Peyer's patch (tissue), 4 donors: ENCODE data around the gene PLCL2. TPM values are rescaled to one million over a fixed set of nuclear protein-coding genes. Genes with fewer than 3 reads are reported as not detected.

Experiments
- DNase-seq, 3 donors: peaks; one replicate each; pipeline ENCODE4 v3.0.0-alpha.2; 2017 to 2019
- H3K27ac ChIP-seq, 4 donors: fragments of 200-600 bp; sonication (generic); one replicate each; pipeline ENCODE4 v1.5.1; 2016 to 2019
- H3K27me3 ChIP-seq, 2 donors: fragments of 200-600 bp; sonication (generic); one replicate each; pipeline ENCODE4 v1.5.1; 2019
- H3K36me3 ChIP-seq, 3 donors: fragments of 200-600 bp; sonication (generic); one replicate each; pipeline ENCODE4 v1.5.1; 2016 to 2019
- H3K4me1 ChIP-seq, 4 donors: fragments of 200-600 bp; sonication (generic); one replicate each; pipeline ENCODE4 v1.5.1; 2016 to 2019
- H3K4me3 ChIP-seq, 4 donors: fragments of 200-600 bp; sonication (generic); 1 replicate in 3 of 4; 2 replicates in 1 of 4; pipeline ENCODE4 v1.5.1; 2016 to 2019; ENCODE audit warnings: mild to moderate bottlenecking in 1 of 4
- H3K9me3 ChIP-seq, 4 donors: fragments of 200-600 bp; sonication (generic); one replicate each; pipeline ENCODE4 v1.5.1; 2016 to 2019; ENCODE audit warnings: mild to moderate bottlenecking in 1 of 4
- POLR2A ChIP-seq, 2 donors: fragments of 450-650 bp; IDR thresholded peaks; one replicate each; pipeline ENCODE4 v1.5.1; 2017; ENCODE audit warnings: antibody characterized with exemption in 2 of 2, mild to moderate bottlenecking in 2 of 2, moderate library complexity in 2 of 2
- total RNA-seq, 4 donors: library from RNA; depleted of rRNA; stranded (reverse); fragments of >200 nt; gene quantifications; one replicate each; pipeline ENCODE4 v1.1.0, GENCODE V29; 2016
- TF ChIP-seq, protein P1 (sequence below), 6 experiments: fragments of 450-650 bp in 4 of 6; fragments of 200-600 bp in 2 of 6; sonication (generic) in 1 of 6; IDR thresholded peaks; one replicate each; pipeline ENCODE4 v1.5.1; 2017 to 2019; ENCODE audit warnings: antibody characterized with exemption in 6 of 6, mild to moderate bottlenecking in 3 of 6, moderate library complexity in 1 of 6

Gene PLCL2
- total RNA-seq, 4 donors from 2014 or later = 21.8 to 39.6 (median 25.4) TPM

DNA sequence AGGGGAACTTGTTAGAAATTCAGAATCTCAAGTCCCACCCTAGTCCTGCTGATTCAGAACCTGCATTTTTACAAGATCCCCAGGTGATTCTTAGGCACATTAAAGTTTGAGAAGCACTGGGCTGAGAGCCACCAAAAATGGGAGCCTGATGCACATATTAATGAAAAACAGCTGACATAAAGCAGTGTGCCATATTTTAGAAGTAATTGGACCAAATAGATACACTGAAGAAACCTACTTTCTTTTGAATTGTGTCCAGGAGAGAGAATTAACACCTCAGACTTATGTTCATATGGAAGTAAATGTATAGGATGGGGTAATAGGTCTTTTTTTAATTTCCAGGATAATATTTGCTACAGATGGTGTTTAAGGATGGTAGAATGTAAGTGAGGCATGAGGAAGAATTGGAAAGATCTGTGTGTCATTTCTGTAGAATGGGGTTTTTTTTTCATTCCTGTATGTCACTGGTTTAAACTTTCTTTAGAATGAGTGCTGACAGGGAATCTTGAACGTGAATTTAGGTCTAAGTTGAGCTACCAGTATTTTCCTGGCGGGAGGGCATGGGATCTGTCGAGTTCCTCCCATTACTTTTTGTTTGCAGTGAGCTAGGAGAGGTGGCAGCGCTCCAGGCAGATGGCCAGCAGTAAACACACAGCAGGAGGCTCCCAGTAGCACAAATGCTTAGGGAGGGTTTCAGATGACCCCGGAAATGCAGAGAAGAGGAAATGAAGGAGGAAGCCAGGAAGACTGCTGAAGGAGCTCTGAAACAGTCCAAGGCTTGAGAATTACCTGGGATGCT is 185.6 kb downstream of the PLCL2 start:
- Histone ChIP-seq H3K27ac (no peak overlapping the region), H3K4me3 (no peak overlapping the region), H3K36me3 (peaks cover 0 to 22% (median 0%) of the 10 kb centered on the region in 3 donors), H3K9me3 (no peaks in the 10 kb centered on the region), H3K27me3 (no peaks in the 10 kb centered on the region), H3K4me1 (peaks cover 0 to 7% (median 0%) of the 10 kb centered on the region in 4 donors)
- TF ChIP-seq, protein P1, sequence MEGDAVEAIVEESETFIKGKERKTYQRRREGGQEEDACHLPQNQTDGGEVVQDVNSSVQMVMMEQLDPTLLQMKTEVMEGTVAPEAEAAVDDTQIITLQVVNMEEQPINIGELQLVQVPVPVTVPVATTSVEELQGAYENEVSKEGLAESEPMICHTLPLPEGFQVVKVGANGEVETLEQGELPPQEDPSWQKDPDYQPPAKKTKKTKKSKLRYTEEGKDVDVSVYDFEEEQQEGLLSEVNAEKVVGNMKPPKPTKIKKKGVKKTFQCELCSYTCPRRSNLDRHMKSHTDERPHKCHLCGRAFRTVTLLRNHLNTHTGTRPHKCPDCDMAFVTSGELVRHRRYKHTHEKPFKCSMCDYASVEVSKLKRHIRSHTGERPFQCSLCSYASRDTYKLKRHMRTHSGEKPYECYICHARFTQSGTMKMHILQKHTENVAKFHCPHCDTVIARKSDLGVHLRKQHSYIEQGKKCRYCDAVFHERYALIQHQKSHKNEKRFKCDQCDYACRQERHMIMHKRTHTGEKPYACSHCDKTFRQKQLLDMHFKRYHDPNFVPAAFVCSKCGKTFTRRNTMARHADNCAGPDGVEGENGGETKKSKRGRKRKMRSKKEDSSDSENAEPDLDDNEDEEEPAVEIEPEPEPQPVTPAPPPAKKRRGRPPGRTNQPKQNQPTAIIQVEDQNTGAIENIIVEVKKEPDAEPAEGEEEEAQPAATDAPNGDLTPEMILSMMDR (IDR thresholded peaks at IDR 0.05) = no peak
- no peak for TF ChIP-seq POLR2A (IDR thresholded peaks at IDR 0.05)
- DNase-seq = peak in 1 of 3 donors; percentile 53

- Histone ChIP-seq H3K4me3 (no peak overlapping the region), H3K4me1 (peaks cover 0 to 7% (median 0%) of the 10 kb centered on the region in 4 donors), H3K9me3 (no peaks in the 10 kb centered on the region), H3K36me3 (peaks cover 0 to 12% (median 0%) of the 10 kb centered on the region in 3 donors), H3K27me3 (no peaks in the 10 kb centered on the region), H3K27ac (no peak overlapping the region)
- DNase-seq = no peak
- TF ChIP-seq, protein P1 (IDR thresholded peaks at IDR 0.05) = no peak
- TF ChIP-seq POLR2A (IDR thresholded peaks at IDR 0.05) = no peak
These were observed 189.8 kb downstream of the PLCL2 start for GRCh38 chr3:17074559-17074958.

DNA sequence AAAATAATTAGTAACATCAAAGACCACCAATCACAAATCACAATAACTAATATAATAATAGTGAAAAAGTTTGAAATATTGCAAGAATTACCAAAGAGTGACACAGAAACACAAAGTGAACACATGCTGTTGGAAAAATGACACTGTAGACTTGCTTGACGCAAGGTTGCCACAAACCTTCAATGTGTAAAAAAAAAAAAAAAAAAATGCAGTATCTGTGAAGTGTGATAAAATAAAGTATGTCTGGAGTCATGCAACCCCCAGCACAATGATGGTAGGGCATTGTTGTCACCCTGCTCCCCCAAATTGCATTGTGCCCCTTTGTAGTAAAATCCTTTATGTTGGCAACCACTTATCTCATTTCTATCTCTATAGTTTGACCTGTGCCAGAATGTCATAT is 190.6 kb downstream of the PLCL2 start:
- H3K36me3 ChIP-seq = peaks cover 0 to 12% (median 0%) of the 10 kb centered on the region in 3 donors

GRCh38 chr3:17075907-17076306 is 191.2 kb downstream of the PLCL2 start:
- Histone ChIP-seq H3K27me3 (no peaks in the 10 kb centered on the region), H3K36me3 (peaks cover 0 to 9% (median 0%) of the 10 kb centered on the region in 3 donors)

More for the DNA sequence above, 190.6 kb downstream of the PLCL2 start:
- TF ChIP-seq POLR2A (IDR thresholded peaks at IDR 0.05) = no peak
- TF ChIP-seq, protein P1 (IDR thresholded peaks at IDR 0.05) = no peak
- H3K4me3 ChIP-seq = no peak overlapping the region
- DNase-seq = no peak
- no peaks in the 10 kb centered on the region for H3K9me3 ChIP-seq
- H3K27me3 ChIP-seq = no peaks in the 10 kb centered on the region
- peaks cover 0 to 5% (median 0%) of the 10 kb centered on the region in 4 donors for H3K4me1 ChIP-seq
- H3K27ac ChIP-seq = no peak overlapping the region

DNA sequence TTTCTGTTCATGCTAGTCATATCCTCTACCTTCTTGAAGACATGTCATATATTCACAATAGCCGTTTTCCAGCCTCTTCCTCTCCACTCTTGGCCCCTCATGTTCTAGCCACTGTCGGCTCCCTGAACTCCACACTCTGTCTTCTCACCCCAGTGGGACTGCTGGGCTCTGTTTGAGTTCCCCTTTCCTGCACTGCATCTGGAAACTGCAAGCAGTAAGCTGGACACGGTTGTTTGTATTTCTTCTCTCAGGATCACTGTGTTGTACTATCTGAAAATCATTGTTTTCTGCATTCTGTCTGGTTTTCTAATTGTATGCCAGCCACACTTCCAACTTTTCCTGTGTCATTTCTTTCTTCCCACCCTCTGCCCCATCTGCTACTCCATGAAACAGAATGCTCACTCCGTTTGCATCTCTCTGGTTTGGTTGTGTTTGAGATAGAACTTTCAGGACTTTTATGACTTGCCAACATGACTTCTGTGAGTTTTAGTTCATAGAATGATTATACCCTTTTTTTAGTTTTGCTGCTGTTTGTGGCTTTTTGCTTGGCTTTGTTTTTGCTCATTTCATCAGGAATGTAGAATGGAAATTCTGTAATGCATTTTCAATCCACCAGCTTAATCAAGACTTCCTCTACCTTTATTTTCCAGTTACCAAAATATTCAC is 192.3 kb downstream of the PLCL2 start:
- H3K27me3 ChIP-seq = no peaks in the 10 kb centered on the region
- DNase-seq = no peak
- H3K36me3 ChIP-seq = peaks cover 0 to 7% (median 0%) of the 10 kb centered on the region in 3 donors
- H3K9me3 ChIP-seq = no peaks in the 10 kb centered on the region
- no peak for TF ChIP-seq POLR2A (IDR thresholded peaks at IDR 0.05)
- TF ChIP-seq, protein P1 (IDR thresholded peaks at IDR 0.05) = no peak
- H3K4me1 ChIP-seq = no peaks in the 10 kb centered on the region
- no peak overlapping the region for H3K4me3 ChIP-seq
- H3K27ac ChIP-seq = no peak overlapping the region

More at GRCh38 chr3:17075907-17076306, 191.2 kb downstream of the PLCL2 start:
- Histone ChIP-seq H3K4me1 (no peaks in the 10 kb centered on the region), H3K9me3 (no peaks in the 10 kb centered on the region), H3K4me3 (no peak overlapping the region), H3K27ac (no peak overlapping the region)
- no peak for DNase-seq
- TF ChIP-seq POLR2A (IDR thresholded peaks at IDR 0.05) = no peak
- TF ChIP-seq, protein P1 (IDR thresholded peaks at IDR 0.05) = no peak
